K562 (cell line): ENCODE data around the gene GTF3C6. TPM values are rescaled to one million over a fixed set of nuclear protein-coding genes. Genes with fewer than 3 reads are reported as not detected.
A peak's percentile ranks its signal among the peaks of the same experiment; 100 is the strongest.

Experiments used
- ATAC-seq: fragments of 200-7000 bp; cut with Tn5 transposase; 3 replicates; pipeline ENCODE4 v1.9.1; 2020; ENCODE audit warnings: moderate library complexity
- BruUV-seq: library from RNA; stranded (reverse); fragments of 400-500 nt; replicated peaks from 2 replicates; lab custom pipeline; 2021; lab: Mats Ljungman, UMichigan
- CTCF ChIA-PET: fragments of 300-600 bp; formaldehyde crosslinking; extraction: SDS; loops from one replicate; lab custom pipeline; 2021; ENCODE audit warnings: low intra/inter-chr PET ratio; lab: Yijun Ruan, JAX
- POLR2A ChIA-PET: fragments of 300-600, 350-650 bp; sonication (Branson Sonifier 250); formaldehyde crosslinking; extraction: SDS; loops from one replicate; lab custom pipeline; 2021; ENCODE audit warnings: antibody characterized with exemption, inconsistent platforms; lab: Yijun Ruan, JAX
- DNase-seq, 4 experiments: peaks; one replicate each; pipeline versions ENCODE4 v3.0.0 to v3.0.0-alpha.2; 2011 to 2018; ENCODE audit warnings: low spot score in 3 of 4, mixed read lengths in 3 of 4; ENCODE audit errors: extremely low read depth in 1 of 4
- FAIRE-seq: peaks from 2 replicates; lab custom pipeline; 2011; peaks lifted over from hg19 to GRCh38; lab: Jason Lieb, UNC
- H2AFZ ChIP-seq: 2 replicates; pipeline ENCODE4 v1.6.0; 2011; ENCODE audit warnings: low read depth, low read length, control low read depth, inconsistent platforms
- H3K27ac ChIP-seq: fragments of 200-600 bp; 3 replicates; pipeline ENCODE4 v1.8.0; 2011; ENCODE audit warnings: low read depth, mild to moderate bottlenecking, control low read depth, inconsistent platforms, low read length, moderate library complexity, mixed read lengths; ENCODE audit errors: extremely low read depth
- H3K27me3 ChIP-seq, 2 experiments: fragments of 300-600 bp in 1 of 2; 2 replicates in 1 of 2; 3 replicates in 1 of 2; pipeline versions ENCODE4 v1.6.0 to v1.8.0; 2011; ENCODE audit warnings: inconsistent platforms in 2 of 2, low read length in 2 of 2, mild to moderate bottlenecking in 1 of 2, mixed read lengths in 1 of 2, moderate library complexity in 1 of 2; ENCODE audit not compliant: control insufficient read depth in 2 of 2, insufficient read depth in 2 of 2
- H3K36me3 ChIP-seq: fragments of 300-600 bp; 3 replicates; pipeline ENCODE4 v1.8.0; 2011; ENCODE audit warnings: mild to moderate bottlenecking, low read length, inconsistent platforms; ENCODE audit not compliant: control insufficient read depth, insufficient read depth
- H3K4me1 ChIP-seq, 2 experiments: fragments of 200-600 bp in 1 of 2; replicated peaks in 1 of 2; 2 replicates in 1 of 2; 3 replicates in 1 of 2; pipeline versions ENCODE4 v1.5.1 to v1.8.0; 2011; ENCODE audit warnings: inconsistent platforms in 2 of 2, low read length in 2 of 2, mild to moderate bottlenecking in 1 of 2, mixed read lengths in 1 of 2, moderate library complexity in 1 of 2; ENCODE audit not compliant: control insufficient read depth in 2 of 2, insufficient read depth in 2 of 2
- H3K4me2 ChIP-seq: 2 replicates; pipeline ENCODE4 v1.6.1; 2011; ENCODE audit warnings: low read length, control low read depth, inconsistent platforms, mixed read lengths; ENCODE audit not compliant: insufficient read depth
- H3K4me3 ChIP-seq: fragments of 200-600 bp; sonication (generic), shearing (Covaris generic); 2 replicates; pipeline ENCODE4 v1.5.1; 2016; ENCODE audit warnings: control low read depth, inconsistent platforms
- H3K79me2 ChIP-seq: fragments of 200-600 bp; 3 replicates; pipeline ENCODE4 v1.8.0; 2011; ENCODE audit warnings: low read length, inconsistent platforms; ENCODE audit not compliant: control insufficient read depth, insufficient read depth
- H3K9ac ChIP-seq, 2 experiments: 2 replicates each; pipeline versions ENCODE4 v1.6.0 to v1.6.1; 2011; ENCODE audit warnings: low read depth in 2 of 2, low read length in 2 of 2, control low read depth in 1 of 2, inconsistent platforms in 1 of 2, mild to moderate bottlenecking in 1 of 2, mixed read lengths in 1 of 2; ENCODE audit not compliant: insufficient read depth in 1 of 2
- H3K9me1 ChIP-seq: one replicate; pipeline ENCODE4 v1.6.0; 2011; ENCODE audit warnings: inconsistent platforms, mild to moderate bottlenecking, low read length, moderate library complexity; ENCODE audit not compliant: control insufficient read depth, insufficient read depth
- H3K9me3 ChIP-seq: replicated peaks from 2 replicates; pipeline ENCODE4 v1.5.1; 2011; ENCODE audit warnings: low read depth, low read length, inconsistent platforms; ENCODE audit not compliant: control insufficient read depth, insufficient read depth
- H4K20me1 ChIP-seq: replicated peaks from 2 replicates; pipeline ENCODE4 v1.6.1; 2011; ENCODE audit warnings: low read length, inconsistent platforms, mixed read lengths; ENCODE audit not compliant: control insufficient read depth, insufficient read depth
- CHD7 ChIP-seq: fragments of 200-600 bp; sonication (generic); IDR thresholded peaks from one replicate; pipeline ENCODE4 v1.6.1; 2012; ENCODE audit warnings: mild to moderate bottlenecking, low read depth, low read length, inconsistent platforms
- HDAC8 ChIP-seq: fragments of 450-650 bp; IDR thresholded peaks from 2 replicates; pipeline ENCODE4 v1.6.1; 2016; ENCODE audit warnings: mild to moderate bottlenecking, missing genetic modification characterization, moderate library complexity, missing compliant biosample characterization
- IRF9 ChIP-seq: fragments of 450-650 bp; IDR thresholded peaks from 2 replicates; pipeline ENCODE4 v1.6.1; 2016; ENCODE audit warnings: missing biosample characterization, missing genetic modification characterization
- NR0B1 ChIP-seq: fragments of 450-650 bp; IDR thresholded peaks from one replicate; pipeline ENCODE4 v1.6.1; 2018; ENCODE audit warnings: mild to moderate bottlenecking, moderate library complexity; ENCODE audit not compliant: partially characterized antibody
- SMAD3 ChIP-seq: fragments of 450-650 bp; formaldehyde crosslinking; conservative IDR thresholded peaks from 2 replicates; pipeline ENCODE4 v1.4.0; 2020; ENCODE audit warnings: mild to moderate bottlenecking
- ZNF212 ChIP-seq: fragments of 450-650 bp; formaldehyde crosslinking; IDR thresholded peaks from 2 replicates; pipeline ENCODE4 v1.4.0; 2020; ENCODE audit warnings: mild to moderate bottlenecking
- ZNF23 ChIP-seq: fragments of 250-450 bp; sonication (Bioruptor Pico); IDR thresholded peaks from 2 replicates; pipeline ENCODE4 v1.4.0; 2020; ENCODE audit warnings: mild to moderate bottlenecking
- WGBS: fragments of 100-300 bp; shearing (Covaris generic); methylation state at CpG from one replicate; pipeline ENCODE4 v1.1.6; 2016; ENCODE audit warnings: low coverage, mixed read lengths; ENCODE audit not compliant: insufficient coverage; ENCODE audit errors: missing lambda C conversion rate; 5-methylcytosine and 5-hydroxymethylcytosine counted together
- in situ Hi-C: fragments of 300-500 bp; cut with MboI; formaldehyde crosslinking; loops from 4 replicates; pipeline ENCODE4 v1.15.0; 2018; ENCODE audit warnings: inconsistent platforms, mixed read lengths
- intact Hi-C: fragments of 100-400 bp; cut with micrococcal nuclease; formaldehyde crosslinking; loops from 2 replicates; pipeline ENCODE4 v1.14.2; 2022
- polyA plus RNA-seq, 8 experiments: library from polyadenylated mRNA; depleted of rRNA in 4 of 8; stranded (reverse) in 5 of 8; unstranded in 3 of 8; fragments of >200 nt; fragmentation: Nextera tagmentation in 2 of 8; fragmentation: Illumina TruSeq in 1 of 8; extraction: Ambion mirVana in 2 of 8; extraction: Trizol in 1 of 8; gene quantifications; 2 replicates each; pipeline versions ENCODE4 v1.2.1 to v1.2.3, GENCODE V29; 2011 to 2014; ENCODE audit warnings: inconsistent platforms in 1 of 8, missing spikeins in 1 of 8
- total RNA-seq, 7 experiments: library from RNA; depleted of rRNA in 6 of 7; stranded (reverse); fragments of >200 nt in 6 of 7; fragmentation: Illumina TruSeq in 2 of 7; extraction: Trizol in 2 of 7; gene quantifications; 2 replicates each; pipeline versions ENCODE4 v1.2.1 to v1.2.3, GENCODE V29; 2011 to 2021; ENCODE audit warnings: low replicate concordance in 1 of 7

The GTF3C6 gene
- total and polyA plus RNA-seq, 9 of the 15 experiments (the other 6 are each of a cell fraction or from before 2014, with no cell fraction given) = 37.6 to 140 (median 111) TPM

GRCh38 chr6:110953633-110954303 lies 4.7 kb upstream of the GTF3C6 start:
- peak; percentile 10; the same call in 1 of the 3 replicates for ATAC-seq
- Histone ChIP-seq H3K79me2 (peaks cover 10% of the 10 kb centered on the region), H3K9me3 (no peaks in the 10 kb centered on the region), H3K27ac (0 out of 3 replicates have a peak overlapping the region, but pooled peaks have one; percentile 14), H3K4me3 (no peak overlapping the region), H3K36me3 (no peaks in the 10 kb centered on the region), H3K9ac (no peak overlapping the region), H3K4me2 (no peak overlapping the region), H2AFZ (peak overlapping the region; percentile 61), H3K27me3 (no peaks in the 10 kb centered on the region), H3K4me1 (peaks cover 0 to 10% of the 10 kb centered on the region in 2 experiments; a peak in 3 of 5 replicates), H3K9me1 (no peaks in the 10 kb centered on the region), H4K20me1 (no peaks in the 10 kb centered on the region)
- ChIA-PET CTCF (no interaction called here), POLR2A (interaction anchor here (0.6 to 2.5 kb wide), 4 partner anchors 9 to 712 kb away, joined by 3 to 13 read pairs (median 4); partner anchors contain the start of genes AMD1 and RPF2)
- intact Hi-C loops (no loop called here), in situ Hi-C loops (loop anchor here (5.0 kb wide), 1 partner anchor 276 kb away; no protein-coding TSS in a partner anchor)
- 22% methylated on average over 6 of the region's 6 CpGs for WGBS
- no TSS peak for BruUV-seq
- DNase-seq = peak in 1 of 4 experiments; percentile 68
- no peak for FAIRE-seq
- TF ChIP-seq CHD7 (no peak), NR0B1 (no peak), IRF9 (tag) (peak; percentile 98), SMAD3 (CRISPR knock-in tag) (peak; percentile 98), ZNF23 (CRISPR knock-in tag) (0 out of 2 replicates have a peak, but pooled peaks have one; percentile 7), ZNF212 (CRISPR knock-in tag) (peak; percentile 89), HDAC8 (peak; percentile 98)
